Endothelial cell of umbilical vein (primary cell): Measurements from ENCODE around the gene BRICD5. TPM values are rescaled to one million over a fixed set of nuclear protein-coding genes. Genes with fewer than 3 reads are reported as not detected.

Experiments
- BruUV-seq: library from RNA; stranded (reverse); fragments of 400-500 nt; replicated peaks from 2 replicates; lab custom pipeline; 2021; lab: Mats Ljungman, UMichigan
- CTCF ChIA-PET: fragments of 300-600, 350-600 bp; sonication (Branson Sonifier 250); formaldehyde crosslinking; loops from one replicate; lab custom pipeline; 2021; ENCODE audit warnings: antibody characterized with exemption, inconsistent platforms; lab: Charles Lee
- POLR2A ChIA-PET: fragments of 300-600, 350-600 bp; sonication (Branson Sonifier 250); formaldehyde crosslinking; loops from one replicate; lab custom pipeline; 2021; ENCODE audit warnings: antibody characterized with exemption, inconsistent platforms; lab: Charles Lee
- DNase-seq: peaks from one replicate; pipeline ENCODE4 v3.0.0-alpha.2; 2011; ENCODE audit warnings: low read depth, low spot score
- FAIRE-seq: peaks from 2 replicates; lab custom pipeline; 2011; peaks lifted over from hg19 to GRCh38; lab: Jason Lieb, UNC
- H2AFZ ChIP-seq: 2 replicates; pipeline ENCODE4 v1.6.0; 2012; ENCODE audit warnings: low read depth, low read length, control low read depth, inconsistent platforms
- H3K27ac ChIP-seq: 2 replicates; pipeline ENCODE4 v1.5.1; 2011; ENCODE audit warnings: low read depth, mild to moderate bottlenecking, control low read depth, low read length, moderate library complexity; ENCODE audit not compliant: insufficient read depth
- H3K27me3 ChIP-seq, 2 experiments: 2 replicates each; pipeline versions ENCODE4 v1.6.0 to v1.6.1; 2011; ENCODE audit warnings: low read length in 2 of 2, mixed read lengths in 1 of 2; ENCODE audit not compliant: control insufficient read depth in 2 of 2, insufficient read depth in 2 of 2
- H3K36me3 ChIP-seq, 2 experiments: 2 replicates in 1 of 2; 3 replicates in 1 of 2; pipeline ENCODE4 v1.5.1; 2011; ENCODE audit warnings: low read length in 2 of 2, mild to moderate bottlenecking in 1 of 2, moderate library complexity in 1 of 2; ENCODE audit not compliant: control insufficient read depth in 2 of 2, insufficient read depth in 2 of 2; ENCODE audit errors: extremely low read depth in 1 of 2
- H3K4me1 ChIP-seq: 3 replicates; pipeline ENCODE4 v1.5.1; 2011; ENCODE audit warnings: mild to moderate bottlenecking, low read length; ENCODE audit not compliant: control insufficient read depth, insufficient read depth; ENCODE audit errors: extremely low read depth
- H3K4me2 ChIP-seq: 2 replicates; pipeline ENCODE4 v1.6.1; 2011; ENCODE audit warnings: low read length, control low read depth, mixed read lengths; ENCODE audit not compliant: insufficient read depth
- H3K4me3 ChIP-seq, 3 experiments: fragments of 200-600 bp in 1 of 3; sonication (generic), shearing (Covaris generic) in 1 of 3; replicated peaks in 1 of 3; 2 replicates each; pipeline ENCODE4 v1.5.1; 2011 to 2016; ENCODE audit warnings: control low read depth in 3 of 3, low read length in 3 of 3, mild to moderate bottlenecking in 2 of 3, inconsistent platforms in 1 of 3, low read depth in 1 of 3, moderate library complexity in 1 of 3; ENCODE audit not compliant: insufficient read depth in 1 of 3
- H3K79me2 ChIP-seq: 2 replicates; pipeline ENCODE4 v1.6.0; 2012; ENCODE audit warnings: low read length, inconsistent platforms; ENCODE audit not compliant: control insufficient read depth, insufficient read depth
- H3K9ac ChIP-seq: replicated peaks from 2 replicates; pipeline ENCODE3; 2011; ENCODE audit warnings: low read length, control low read depth; ENCODE audit not compliant: insufficient read depth; ENCODE audit errors: extremely low read depth
- H3K9me1 ChIP-seq: replicated peaks from 3 replicates; pipeline ENCODE4 v1.6.0; 2011; ENCODE audit warnings: mild to moderate bottlenecking, low read length; ENCODE audit not compliant: control insufficient read depth, insufficient read depth; ENCODE audit errors: extremely low read depth
- H3K9me3 ChIP-seq: replicated peaks from 2 replicates; pipeline ENCODE4 v1.5.1; 2012; ENCODE audit warnings: low read length, inconsistent platforms; ENCODE audit not compliant: control insufficient read depth, insufficient read depth
- H4K20me1 ChIP-seq: replicated peaks from 2 replicates; pipeline ENCODE3; 2011; ENCODE audit warnings: mild to moderate bottlenecking, low read length; ENCODE audit not compliant: control insufficient read depth, insufficient read depth; ENCODE audit errors: extremely low read depth
- EZH2 ChIP-seq: IDR thresholded peaks from 2 replicates; pipeline ENCODE4 v1.6.1; 2012; ENCODE audit warnings: borderline replicate concordance, low read depth, mild to moderate bottlenecking, moderate library complexity, low read length, inconsistent platforms; ENCODE audit not compliant: severe bottlenecking
- FOS ChIP-seq: IDR thresholded peaks from 2 replicates; pipeline ENCODE4 v1.6.1; 2011; ENCODE audit warnings: mild to moderate bottlenecking, low read length, moderate library complexity, borderline replicate concordance; ENCODE audit not compliant: insufficient read depth
- GATA2 ChIP-seq: IDR thresholded peaks from 2 replicates; pipeline ENCODE4 v1.7.0; 2011; ENCODE audit warnings: low read depth, mild to moderate bottlenecking, moderate library complexity, mixed read lengths, low read length; ENCODE audit not compliant: insufficient read length, insufficient read depth
- JUN ChIP-seq: IDR thresholded peaks from 2 replicates; pipeline ENCODE4 v1.6.1; 2011; ENCODE audit warnings: borderline replicate concordance, low read depth; ENCODE audit not compliant: insufficient read length, insufficient read depth
- MYC ChIP-seq: IDR thresholded peaks from one replicate; pipeline ENCODE4 v1.6.1; 2011; ENCODE audit warnings: mild to moderate bottlenecking, low read depth, low read length
- POLR2A ChIP-seq: IDR thresholded peaks from 2 replicates; pipeline ENCODE4 v1.6.1; 2012; ENCODE audit warnings: low read depth, mild to moderate bottlenecking, control low read depth, low read length
- POLR2AphosphoS5 ChIP-seq: IDR thresholded peaks from 2 replicates; pipeline ENCODE4 v1.6.1; 2012; ENCODE audit warnings: low read depth, mild to moderate bottlenecking, control low read depth, low read length, moderate library complexity; ENCODE audit not compliant: insufficient read depth
- dilution Hi-C: fragments of 300-500 bp; cut with MboI; formaldehyde crosslinking; loops from one replicate; pipeline ENCODE4 v1.15.0; 2019; ENCODE audit warnings: low sequenced_read_pairs; ENCODE audit not compliant: extremely low pct_ligation_motif_present
- intact Hi-C: fragments of 100-400 bp; cut with micrococcal nuclease; formaldehyde crosslinking; loops from one replicate; pipeline ENCODE4 v1.10.0; 2022
- polyA plus RNA-seq, 4 experiments: library from polyadenylated mRNA; depleted of rRNA in 3 of 4; stranded (reverse) in 3 of 4; unstranded in 1 of 4; fragments of >200 nt; gene quantifications; 2 replicates each; pipeline versions ENCODE4 v1.2.1 to v1.2.3, GENCODE V29; 2011 to 2012; ENCODE audit warnings: missing spikeins in 1 of 4
- total RNA-seq: library from RNA; stranded (reverse); gene quantifications from 2 replicates; pipeline ENCODE4 v1.2.3, GENCODE V29; 2021
- TF ChIP-seq, protein P1 (sequence below), 2 donors: IDR thresholded peaks; 1 replicate in 1 of 2; 2 replicates in 1 of 2; pipeline ENCODE4 v1.5.1; 2011; ENCODE audit warnings: low read length in 2 of 2, mild to moderate bottlenecking in 2 of 2, moderate library complexity in 2 of 2, control low read depth in 1 of 2, inconsistent platforms in 1 of 2, low read depth in 1 of 2; ENCODE audit not compliant: insufficient read depth in 1 of 2; ENCODE audit errors: extremely low read depth in 1 of 2
- TF ChIP-seq, protein P2 (sequence below): IDR thresholded peaks from 2 replicates; pipeline ENCODE4 v1.6.1; 2011; ENCODE audit not compliant: insufficient read depth, insufficient read length

BRICD5 gene
- total and polyA plus RNA-seq, 2 donors (not counting 3 experiments of a cell fraction or from before 2014, with no cell fraction given): 5.6 to 8.4 TPM

DNA sequence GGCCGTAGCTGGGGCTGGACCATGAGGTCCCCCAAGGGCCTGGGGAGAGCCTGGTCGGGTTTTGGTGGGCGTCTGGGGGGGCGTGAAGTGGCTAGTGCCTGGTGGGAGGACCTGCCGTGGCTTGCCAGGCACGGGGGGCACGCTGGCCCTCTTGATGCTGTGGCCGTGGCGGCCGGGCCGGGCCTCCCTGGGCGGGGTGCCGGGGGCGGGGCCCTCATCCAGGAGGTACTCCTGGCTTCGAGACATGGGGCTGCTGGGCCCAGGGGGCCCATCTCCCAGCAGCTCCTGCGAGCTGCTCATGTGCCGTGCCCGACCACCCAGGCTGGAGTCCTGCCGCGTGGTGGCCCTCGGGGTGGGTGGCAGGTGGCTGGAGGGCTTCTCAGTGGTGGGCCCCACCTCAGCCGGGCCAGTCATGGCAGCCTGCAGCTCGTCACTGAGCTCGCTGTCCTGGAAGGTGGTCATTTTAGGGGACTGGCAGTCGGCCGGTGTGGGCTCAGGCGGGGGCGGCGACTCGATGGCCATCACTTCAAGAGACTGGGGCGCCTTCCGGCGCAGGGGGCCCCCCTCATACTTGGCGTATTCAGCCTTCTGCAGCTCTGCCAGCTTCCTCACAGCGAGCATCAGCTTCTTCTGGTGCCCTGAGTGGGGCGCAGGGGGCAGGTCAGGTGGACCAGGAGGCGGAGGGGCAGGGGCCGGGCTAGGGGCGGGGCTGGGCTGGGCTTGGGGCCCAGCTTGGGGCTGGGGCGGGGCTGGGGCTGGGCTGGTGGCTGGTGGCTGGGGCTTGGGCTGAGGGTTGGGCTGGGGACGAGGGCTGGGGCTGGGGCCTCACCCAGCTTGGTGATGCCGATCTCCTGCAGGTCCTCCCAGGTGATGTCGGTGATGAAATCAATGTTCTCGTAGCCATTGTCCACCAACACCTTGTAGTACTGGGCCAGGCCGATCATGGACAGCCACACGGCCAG is 29.4 kb downstream of the BRICD5 start:
- POLR2A ChIA-PET: interaction anchor here (1.2 kb wide), 1 partner anchor 26 kb away, joined by 6 read pairs; the partner anchor contains the start of gene TRAF7
- no peaks in the 10 kb centered on the region for H3K9me3 ChIP-seq

More for the DNA sequence above, 29.4 kb downstream of the BRICD5 start:
- H3K9me1 ChIP-seq: no peaks in the 10 kb centered on the region
- no peak overlapping the region for H3K4me3 ChIP-seq
- dilution Hi-C loops (no loop called here), intact Hi-C loops (no loop called here)
- H2AFZ ChIP-seq: no peak overlapping the region
- H3K4me2 ChIP-seq: no peak overlapping the region
- FAIRE-seq (no peak), DNase-seq (no peak)
- no peaks in the 10 kb centered on the region for H3K27me3 ChIP-seq
- TF ChIP-seq MYC (no peak), FOS (no peak), POLR2A (no peak), JUN (no peak), GATA2 (no peak), POLR2AphosphoS5 (no peak), EZH2 (no peak)
- TF ChIP-seq, protein P1, sequence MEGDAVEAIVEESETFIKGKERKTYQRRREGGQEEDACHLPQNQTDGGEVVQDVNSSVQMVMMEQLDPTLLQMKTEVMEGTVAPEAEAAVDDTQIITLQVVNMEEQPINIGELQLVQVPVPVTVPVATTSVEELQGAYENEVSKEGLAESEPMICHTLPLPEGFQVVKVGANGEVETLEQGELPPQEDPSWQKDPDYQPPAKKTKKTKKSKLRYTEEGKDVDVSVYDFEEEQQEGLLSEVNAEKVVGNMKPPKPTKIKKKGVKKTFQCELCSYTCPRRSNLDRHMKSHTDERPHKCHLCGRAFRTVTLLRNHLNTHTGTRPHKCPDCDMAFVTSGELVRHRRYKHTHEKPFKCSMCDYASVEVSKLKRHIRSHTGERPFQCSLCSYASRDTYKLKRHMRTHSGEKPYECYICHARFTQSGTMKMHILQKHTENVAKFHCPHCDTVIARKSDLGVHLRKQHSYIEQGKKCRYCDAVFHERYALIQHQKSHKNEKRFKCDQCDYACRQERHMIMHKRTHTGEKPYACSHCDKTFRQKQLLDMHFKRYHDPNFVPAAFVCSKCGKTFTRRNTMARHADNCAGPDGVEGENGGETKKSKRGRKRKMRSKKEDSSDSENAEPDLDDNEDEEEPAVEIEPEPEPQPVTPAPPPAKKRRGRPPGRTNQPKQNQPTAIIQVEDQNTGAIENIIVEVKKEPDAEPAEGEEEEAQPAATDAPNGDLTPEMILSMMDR (IDR thresholded peaks at IDR 0.05; ENCODE audit: extremely low read depth in 1 of 2, insufficient read depth in 1 of 2, low read depth in 1 of 2, low read length in 2 of 2): no peak
- TF ChIP-seq, protein P2, sequence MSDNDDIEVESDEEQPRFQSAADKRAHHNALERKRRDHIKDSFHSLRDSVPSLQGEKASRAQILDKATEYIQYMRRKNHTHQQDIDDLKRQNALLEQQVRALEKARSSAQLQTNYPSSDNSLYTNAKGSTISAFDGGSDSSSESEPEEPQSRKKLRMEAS: no peak
- H3K27ac ChIP-seq: no peak overlapping the region
- no peak overlapping the region for H3K9ac ChIP-seq
- BruUV-seq: no TSS peak
- peaks cover 4 to 5% of the 10 kb centered on the region in 2 experiments for H3K36me3 ChIP-seq
- H3K79me2 ChIP-seq: no peaks in the 10 kb centered on the region
- CTCF ChIA-PET: no interaction called here
- no peaks in the 10 kb centered on the region for H4K20me1 ChIP-seq
- H3K4me1 ChIP-seq: no peaks in the 10 kb centered on the region
